ENCODE results near the gene NHS.

NHS gene

DNA sequence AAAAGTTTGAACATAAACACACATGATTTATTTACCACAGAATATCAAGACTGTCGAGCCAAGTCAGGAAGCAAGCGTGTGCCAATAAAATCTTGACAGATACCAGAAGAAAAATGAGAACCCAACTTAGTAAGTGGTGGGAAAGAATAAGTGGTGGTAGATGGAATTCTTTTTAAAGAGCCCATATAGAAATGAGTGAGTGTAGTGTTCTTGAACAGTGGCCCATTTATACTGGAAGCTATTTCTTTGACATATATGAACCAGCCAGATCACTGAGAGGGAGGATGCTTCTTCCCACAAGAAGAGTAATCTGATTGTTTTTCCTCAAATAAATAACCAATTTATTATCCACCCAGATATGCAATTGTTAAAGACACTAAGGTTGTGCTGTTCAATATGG is 98.0 kb downstream of the NHS start:
- no peak overlapping the region for H3K9ac ChIP-seq (ENCODE audit: low read depth, low read length)
- H3K9me3 ChIP-seq (replicated peaks; ENCODE audit: low read length): no peaks in the 10 kb centered on the region
- H3K4me2 ChIP-seq (ENCODE audit: low read length): no peak overlapping the region
- H3K27me3 ChIP-seq (ENCODE audit: control insufficient read depth, insufficient read depth, low read length): peaks cover 4% of the 10 kb centered on the region
- no peak overlapping the region for H3K4me3 ChIP-seq (ENCODE audit: low read length)
- H3K36me3 ChIP-seq (ENCODE audit: insufficient read depth, low read length): no peaks in the 10 kb centered on the region
- H3K4me1 ChIP-seq (ENCODE audit: control insufficient read depth, insufficient read depth, low read length): peaks cover 8% of the 10 kb centered on the region

DNA sequence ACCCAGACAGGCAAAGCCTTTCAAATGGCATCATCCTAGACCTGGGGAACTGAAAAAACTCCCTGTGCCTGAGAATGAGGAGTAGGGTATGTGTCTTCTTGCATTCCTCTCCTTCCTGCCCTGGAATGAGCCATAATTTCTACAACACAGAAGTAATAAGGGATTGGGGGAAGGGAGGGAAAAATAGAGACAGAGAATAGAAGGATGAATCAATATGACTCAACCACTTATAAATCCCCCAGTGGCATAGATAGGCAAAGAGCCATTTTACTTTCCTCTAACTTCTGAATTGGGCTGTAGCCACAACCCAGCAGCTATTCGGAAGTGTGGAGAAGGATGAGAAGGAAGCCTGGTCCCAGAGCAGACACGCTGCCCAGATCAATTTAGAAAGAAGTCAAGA is 99.9 kb downstream of the NHS start:
- Histone ChIP-seq H3K9ac (ENCODE audit: low read depth, low read length) (no peak overlapping the region), H3K4me2 (ENCODE audit: low read length) (no peak overlapping the region), H3K4me3 (ENCODE audit: low read length) (no peak overlapping the region), H3K27me3 (ENCODE audit: control insufficient read depth, insufficient read depth, low read length) (peaks cover 4% of the 10 kb centered on the region), H3K4me1 (ENCODE audit: control insufficient read depth, insufficient read depth, low read length) (peaks cover 8% of the 10 kb centered on the region), H3K9me3 (replicated peaks; ENCODE audit: low read length) (no peaks in the 10 kb centered on the region), H3K36me3 (ENCODE audit: insufficient read depth, low read length) (no peaks in the 10 kb centered on the region)

DNA sequence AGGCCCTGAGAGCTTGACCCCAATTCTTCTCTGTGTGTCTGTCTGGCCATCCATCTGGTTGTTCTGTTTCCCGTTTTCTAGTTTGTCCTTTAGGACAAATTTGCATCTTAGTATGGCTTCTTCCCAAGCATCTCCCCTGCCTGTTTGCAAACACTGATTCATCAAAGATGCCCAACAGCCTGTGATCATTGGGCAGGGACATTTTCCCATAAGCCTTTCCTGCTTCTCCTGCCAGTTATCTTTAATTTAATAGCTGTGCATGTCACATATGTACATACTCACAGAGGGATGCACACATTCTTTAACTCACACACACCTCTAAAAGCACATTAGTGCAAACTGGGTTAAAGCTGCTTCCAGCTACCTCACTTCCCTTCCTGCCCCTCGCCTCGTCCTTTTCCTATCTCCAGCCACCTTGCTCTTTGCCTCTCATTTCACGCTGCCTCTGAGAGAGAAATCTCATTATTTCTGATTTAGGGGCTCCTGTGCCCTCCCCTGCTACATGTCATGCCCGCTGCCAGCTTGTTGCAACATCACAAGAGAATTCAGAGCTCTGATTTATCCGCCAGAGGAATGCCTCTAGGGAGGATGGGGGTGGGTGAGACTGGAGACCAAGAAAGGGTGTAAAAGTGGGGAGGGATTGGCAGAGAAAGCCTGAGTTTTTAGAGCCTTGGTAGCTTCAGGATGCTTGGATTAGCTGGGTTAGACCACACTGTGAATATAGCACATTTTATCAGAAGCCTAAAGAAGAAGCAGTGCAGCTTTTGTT is 100.6 kb downstream of the NHS start:
- Histone ChIP-seq H3K36me3 (ENCODE audit: insufficient read depth, low read length) (no peaks in the 10 kb centered on the region), H3K9me3 (replicated peaks; ENCODE audit: low read length) (no peaks in the 10 kb centered on the region), H3K4me2 (ENCODE audit: low read length) (no peak overlapping the region), H3K4me1 (ENCODE audit: control insufficient read depth, insufficient read depth, low read length) (peaks cover 8% of the 10 kb centered on the region), H3K9ac (ENCODE audit: low read depth, low read length) (no peak overlapping the region), H3K4me3 (ENCODE audit: low read length) (no peak overlapping the region), H3K27me3 (ENCODE audit: control insufficient read depth, insufficient read depth, low read length) (peaks cover 4% of the 10 kb centered on the region)

DNA sequence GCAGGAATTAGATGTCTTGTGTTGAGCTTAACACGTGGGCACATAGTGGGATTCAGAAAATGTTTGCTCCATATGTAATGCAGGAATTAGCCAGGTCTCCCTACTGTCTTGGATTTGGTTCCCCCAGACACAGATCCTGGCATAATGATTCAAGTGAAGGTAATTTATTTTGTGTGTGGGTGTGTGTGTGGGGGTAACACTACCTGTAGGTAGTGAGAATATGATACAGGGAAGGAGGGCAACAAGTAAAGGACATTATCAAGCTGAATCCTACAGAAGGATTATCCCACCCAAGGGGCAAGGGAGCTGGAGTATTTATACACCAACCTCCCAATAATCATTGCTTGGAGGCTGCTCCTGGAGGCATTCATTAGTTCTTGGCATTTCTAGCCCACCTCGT is 101.4 kb downstream of the NHS start:
- no peak overlapping the region for H3K4me3 ChIP-seq (ENCODE audit: low read length)
- H3K9ac ChIP-seq (ENCODE audit: low read depth, low read length): no peak overlapping the region
- no peaks in the 10 kb centered on the region for H3K36me3 ChIP-seq (ENCODE audit: insufficient read depth, low read length)
- H3K9me3 ChIP-seq (replicated peaks; ENCODE audit: low read length): no peaks in the 10 kb centered on the region
- peaks cover 6% of the 10 kb centered on the region for H3K27me3 ChIP-seq (ENCODE audit: control insufficient read depth, insufficient read depth, low read length)
- H3K4me1 ChIP-seq (ENCODE audit: control insufficient read depth, insufficient read depth, low read length): peaks cover 8% of the 10 kb centered on the region
- H3K4me2 ChIP-seq (ENCODE audit: low read length): no peak overlapping the region

DNA sequence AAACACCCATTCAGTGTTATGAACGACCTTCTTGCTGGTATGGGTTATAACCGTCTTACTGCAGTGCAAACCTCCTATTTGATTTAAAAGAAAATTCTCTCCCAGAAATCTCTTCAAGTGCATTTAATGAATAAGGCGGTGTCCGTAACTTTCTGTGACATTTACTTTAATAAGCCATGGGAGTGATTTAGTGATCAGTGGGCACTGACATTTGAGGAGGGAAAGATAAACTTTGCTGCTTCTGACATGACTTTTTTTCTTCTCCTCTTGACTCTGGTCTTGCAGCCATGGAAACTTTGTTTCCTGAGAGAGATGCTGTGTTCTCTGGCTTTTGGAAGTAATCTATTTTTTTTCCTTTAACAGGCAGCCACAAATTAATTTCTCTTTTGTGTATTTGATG is 106.1 kb downstream of the NHS start:
- peaks cover 3% of the 10 kb centered on the region for H3K27me3 ChIP-seq (ENCODE audit: control insufficient read depth, insufficient read depth, low read length)
- no peaks in the 10 kb centered on the region for H3K4me1 ChIP-seq (ENCODE audit: control insufficient read depth, insufficient read depth, low read length)
- no peak overlapping the region for H3K4me2 ChIP-seq (ENCODE audit: low read length)
- no peak overlapping the region for H3K4me3 ChIP-seq (ENCODE audit: low read length)
- no peak overlapping the region for H3K9ac ChIP-seq (ENCODE audit: low read depth, low read length)
- H3K9me3 ChIP-seq (replicated peaks; ENCODE audit: low read length): no peaks in the 10 kb centered on the region
- no peaks in the 10 kb centered on the region for H3K36me3 ChIP-seq (ENCODE audit: insufficient read depth, low read length)

DNA sequence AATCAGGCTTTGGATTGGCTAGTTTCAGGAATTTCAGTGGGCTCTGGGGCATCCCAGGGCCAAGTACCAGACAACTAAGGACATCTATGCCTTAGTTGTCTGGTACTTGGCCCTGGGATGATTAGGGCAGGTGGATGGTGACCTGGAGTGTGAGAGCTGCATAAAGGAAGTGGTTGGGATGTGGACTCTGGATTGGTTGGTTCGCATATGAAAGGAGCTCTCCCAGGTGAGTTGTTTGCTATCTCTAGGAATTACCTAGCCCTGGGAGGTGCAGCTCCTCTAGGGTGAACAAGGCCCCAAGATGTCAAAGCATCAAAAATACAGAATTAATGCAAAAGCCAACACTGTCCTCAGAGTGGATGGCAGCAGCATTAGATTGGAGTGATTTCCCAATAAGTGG is 109.6 kb downstream of the NHS start:
- Histone ChIP-seq H3K27me3 (ENCODE audit: control insufficient read depth, insufficient read depth, low read length) (peaks cover 10% of the 10 kb centered on the region), H3K9ac (ENCODE audit: low read depth, low read length) (no peak overlapping the region), H3K9me3 (replicated peaks; ENCODE audit: low read length) (no peaks in the 10 kb centered on the region), H3K36me3 (ENCODE audit: insufficient read depth, low read length) (no peaks in the 10 kb centered on the region), H3K4me1 (ENCODE audit: control insufficient read depth, insufficient read depth, low read length) (no peaks in the 10 kb centered on the region), H3K4me2 (ENCODE audit: low read length) (no peak overlapping the region), H3K4me3 (ENCODE audit: low read length) (no peak overlapping the region)

DNA sequence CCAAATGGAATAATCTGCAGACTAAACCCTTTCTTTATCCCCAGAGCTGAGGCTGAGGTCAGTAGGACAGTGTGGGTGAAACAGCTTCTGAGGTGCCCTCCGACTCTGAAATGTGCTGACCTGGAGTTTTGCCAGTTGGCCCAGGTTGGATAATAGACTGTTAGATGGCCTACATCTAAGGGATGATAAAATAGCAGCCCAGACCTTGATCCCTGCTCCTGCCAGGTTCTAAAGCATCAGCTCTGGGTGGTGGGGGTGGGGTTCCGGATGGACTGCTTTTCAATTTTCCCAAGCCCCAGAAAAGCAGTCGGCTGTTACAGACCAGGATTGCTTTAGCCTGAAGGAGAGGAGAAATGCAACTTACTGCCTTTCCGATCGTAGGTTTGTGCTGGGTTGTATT is 110.4 kb downstream of the NHS start:
- H3K27me3 ChIP-seq (ENCODE audit: control insufficient read depth, insufficient read depth, low read length): peaks cover 10% of the 10 kb centered on the region
- no peaks in the 10 kb centered on the region for H3K36me3 ChIP-seq (ENCODE audit: insufficient read depth, low read length)
- no peaks in the 10 kb centered on the region for H3K9me3 ChIP-seq (replicated peaks; ENCODE audit: low read length)
- H3K4me1 ChIP-seq (ENCODE audit: control insufficient read depth, insufficient read depth, low read length): no peaks in the 10 kb centered on the region
- no peak overlapping the region for H3K4me2 ChIP-seq (ENCODE audit: low read length)
- no peak overlapping the region for H3K9ac ChIP-seq (ENCODE audit: low read depth, low read length)
- H3K4me3 ChIP-seq (ENCODE audit: low read length): no peak overlapping the region

DNA sequence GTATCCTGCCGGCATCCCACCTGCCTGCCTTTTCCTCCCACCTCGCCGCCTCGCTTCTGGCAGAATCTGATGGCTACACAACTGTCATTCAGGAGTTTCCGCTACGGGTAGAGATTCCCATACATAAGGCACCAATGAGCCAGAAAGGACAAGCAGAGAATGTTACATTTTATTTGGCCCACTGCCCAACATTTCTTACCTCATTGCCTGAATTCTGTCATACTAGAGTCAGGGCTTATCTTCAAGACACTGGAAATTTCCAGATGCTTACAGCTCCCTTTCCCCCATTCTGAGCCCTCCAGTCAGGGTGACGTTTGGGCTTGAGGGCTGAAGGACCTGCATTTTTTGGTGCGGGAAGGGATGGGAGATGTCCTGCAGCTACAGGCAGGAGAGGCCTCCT is 113.0 kb downstream of the NHS start:
- Histone ChIP-seq H3K9me3 (replicated peaks; ENCODE audit: low read length) (no peaks in the 10 kb centered on the region), H3K4me3 (ENCODE audit: low read length) (no peak overlapping the region), H3K4me2 (ENCODE audit: low read length) (no peak overlapping the region), H3K36me3 (ENCODE audit: insufficient read depth, low read length) (no peaks in the 10 kb centered on the region), H3K4me1 (ENCODE audit: control insufficient read depth, insufficient read depth, low read length) (no peaks in the 10 kb centered on the region), H3K9ac (ENCODE audit: low read depth, low read length) (no peak overlapping the region), H3K27me3 (ENCODE audit: control insufficient read depth, insufficient read depth, low read length) (peaks cover 8% of the 10 kb centered on the region)

DNA sequence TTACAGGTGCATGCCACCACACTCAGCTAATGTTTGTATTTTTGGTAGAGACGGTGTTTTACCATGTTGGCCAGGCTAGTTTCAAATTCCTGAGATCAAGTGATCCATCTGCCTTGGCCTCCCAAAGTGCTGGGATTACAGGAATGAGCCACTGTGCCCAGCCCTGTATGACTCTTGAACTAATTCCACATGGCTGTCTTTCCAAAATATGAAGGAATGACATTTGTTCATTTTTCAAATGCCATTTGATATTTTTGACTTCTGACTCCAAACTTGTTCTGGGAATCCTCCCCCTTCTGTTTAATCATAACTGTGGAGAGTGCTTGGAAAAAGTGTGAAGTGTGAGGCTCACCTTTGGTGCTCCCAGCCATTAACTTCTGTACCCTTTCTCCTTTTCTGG is 119.2 kb downstream of the NHS start:
- Histone ChIP-seq H3K27me3 (ENCODE audit: control insufficient read depth, insufficient read depth, low read length) (peaks cover 7% of the 10 kb centered on the region), H3K4me2 (ENCODE audit: low read length) (no peak overlapping the region), H3K36me3 (ENCODE audit: insufficient read depth, low read length) (no peaks in the 10 kb centered on the region), H3K4me1 (ENCODE audit: control insufficient read depth, insufficient read depth, low read length) (peaks cover 5% of the 10 kb centered on the region), H3K9ac (ENCODE audit: low read depth, low read length) (no peak overlapping the region), H3K9me3 (replicated peaks; ENCODE audit: low read length) (no peaks in the 10 kb centered on the region), H3K4me3 (ENCODE audit: low read length) (no peak overlapping the region)

DNA sequence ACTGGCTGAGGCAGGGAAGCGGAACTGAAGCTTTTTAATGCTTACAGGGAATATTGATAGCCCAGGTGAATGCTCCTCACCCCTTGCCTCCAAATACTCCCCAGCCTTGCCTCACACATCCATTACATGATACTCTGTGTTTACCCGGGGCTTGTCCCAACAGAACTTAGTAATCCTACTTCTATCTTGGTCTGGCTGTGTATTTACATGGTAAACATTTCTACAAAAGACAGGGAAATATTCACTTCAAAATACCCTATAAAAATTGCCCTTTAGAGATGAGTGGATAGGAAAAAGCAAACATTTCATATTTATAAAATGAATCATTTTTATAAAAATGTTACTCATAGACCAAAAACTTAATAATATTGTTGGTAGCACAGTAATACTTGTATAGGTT is 120.1 kb downstream of the NHS start:
- H3K4me3 ChIP-seq (ENCODE audit: low read length): no peak overlapping the region

DNA sequence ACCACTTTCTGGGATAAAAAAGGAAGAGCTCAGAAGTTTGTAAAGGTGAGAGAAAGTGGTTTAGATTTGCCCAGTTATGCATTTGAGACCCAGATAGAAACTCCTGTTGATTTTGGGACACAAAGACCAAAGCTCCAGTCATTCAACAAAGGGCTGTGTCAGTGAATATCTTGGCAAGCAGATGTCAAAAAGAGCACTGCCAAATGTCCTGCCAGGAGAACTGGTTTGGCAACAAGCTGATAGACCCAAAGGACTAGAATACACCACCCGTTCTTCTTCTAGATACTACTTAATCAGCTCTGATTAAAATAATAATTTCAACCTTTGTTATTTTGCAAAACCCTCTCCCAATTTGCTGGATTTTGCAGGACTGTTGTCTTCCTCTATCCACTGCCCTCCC is 121.4 kb downstream of the NHS start:
- Histone ChIP-seq H3K4me2 (ENCODE audit: low read length) (no peak overlapping the region), H3K4me3 (ENCODE audit: low read length) (no peak overlapping the region), H3K9me3 (replicated peaks; ENCODE audit: low read length) (no peaks in the 10 kb centered on the region), H3K4me1 (ENCODE audit: control insufficient read depth, insufficient read depth, low read length) (peaks cover 5% of the 10 kb centered on the region), H3K9ac (ENCODE audit: low read depth, low read length) (no peak overlapping the region), H3K36me3 (ENCODE audit: insufficient read depth, low read length) (no peaks in the 10 kb centered on the region), H3K27me3 (ENCODE audit: control insufficient read depth, insufficient read depth, low read length) (peaks cover 11% of the 10 kb centered on the region)

More for the DNA sequence above, 120.1 kb downstream of the NHS start:
- Histone ChIP-seq H3K27me3 (ENCODE audit: control insufficient read depth, insufficient read depth, low read length) (peaks cover 7% of the 10 kb centered on the region), H3K36me3 (ENCODE audit: insufficient read depth, low read length) (no peaks in the 10 kb centered on the region), H3K4me2 (ENCODE audit: low read length) (no peak overlapping the region), H3K4me1 (ENCODE audit: control insufficient read depth, insufficient read depth, low read length) (peaks cover 5% of the 10 kb centered on the region), H3K9me3 (replicated peaks; ENCODE audit: low read length) (no peaks in the 10 kb centered on the region), H3K9ac (ENCODE audit: low read depth, low read length) (no peak overlapping the region)

DNA sequence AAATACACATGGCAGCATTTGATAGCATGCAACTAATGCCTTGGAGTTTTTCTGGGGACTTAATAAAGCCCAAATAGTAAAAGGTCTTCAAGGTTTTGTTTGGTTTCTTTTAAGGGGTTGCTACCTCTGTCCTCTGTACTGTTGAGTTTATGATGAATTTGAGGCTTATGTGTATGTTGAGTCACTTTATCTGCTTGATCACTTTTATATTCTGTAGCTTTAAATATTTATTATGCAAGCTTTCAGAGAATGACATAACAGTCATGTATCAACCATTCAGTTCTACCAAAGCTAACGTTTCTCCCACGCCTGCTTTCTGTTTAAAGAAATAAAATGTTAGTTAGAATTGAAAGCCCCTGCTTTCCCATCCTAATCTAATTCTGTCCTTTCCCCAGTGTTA is 122.2 kb downstream of the NHS start:
- peaks cover 5% of the 10 kb centered on the region for H3K4me1 ChIP-seq (ENCODE audit: control insufficient read depth, insufficient read depth, low read length)
- no peak overlapping the region for H3K4me2 ChIP-seq (ENCODE audit: low read length)

More for the DNA sequence above, 122.2 kb downstream of the NHS start:
- no peaks in the 10 kb centered on the region for H3K9me3 ChIP-seq (replicated peaks; ENCODE audit: low read length)
- H3K36me3 ChIP-seq (ENCODE audit: insufficient read depth, low read length): no peaks in the 10 kb centered on the region
- no peak overlapping the region for H3K4me3 ChIP-seq (ENCODE audit: low read length)
- H3K9ac ChIP-seq (ENCODE audit: low read depth, low read length): no peak overlapping the region
- H3K27me3 ChIP-seq (ENCODE audit: control insufficient read depth, insufficient read depth, low read length): peaks cover 11% of the 10 kb centered on the region

All from skeletal muscle satellite cell (primary cell).